Right lobe of liver (tissue), 6 donors: ENCODE data around the gene AFF2. TPM values are rescaled to one million over a fixed set of nuclear protein-coding genes. Genes with fewer than 3 reads are reported as not detected.

ENCODE experiments used
- ATAC-seq, 4 donors: fragments of 200-7000 bp; cut with Tn5 transposase; one replicate each; pipeline ENCODE4 v1.9.1; 2020; ENCODE audit warnings: mild to moderate bottlenecking in 4 of 4, moderate library complexity in 4 of 4
- DNase-seq, 3 donors: peaks; one replicate each; pipeline ENCODE4 v3.0.0-alpha.2; 2020
- H3K27ac ChIP-seq, 3 donors: fragments of 200-600 bp; one replicate each; pipeline ENCODE4 v1.8.0; 2022
- H3K27me3 ChIP-seq, 2 donors: fragments of 200-600 bp; one replicate each; pipeline ENCODE4 v1.8.0; 2022
- H3K36me3 ChIP-seq, 4 donors: fragments of 200-600 bp; sonication (generic) in 1 of 4; one replicate each; pipeline versions ENCODE4 v1.5.1 to v1.8.0; 2017 to 2022; ENCODE audit warnings: control low read depth in 1 of 4
- H3K4me1 ChIP-seq, 4 donors: fragments of 200-600 bp; sonication (generic) in 1 of 4; one replicate each; pipeline versions ENCODE4 v1.5.1 to v1.8.0; 2017 to 2022; ENCODE audit warnings: control low read depth in 1 of 4
- H3K4me3 ChIP-seq, 3 donors: fragments of 200-600 bp; one replicate each; pipeline ENCODE4 v1.8.0; 2022
- H3K9me3 ChIP-seq, 4 donors: fragments of 200-600 bp; sonication (generic) in 1 of 4; one replicate each; pipeline versions ENCODE4 v1.5.1 to v1.8.0; 2017 to 2022; ENCODE audit warnings: control low read depth in 1 of 4
- POLR2A ChIP-seq: fragments of 450-650 bp; IDR thresholded peaks from one replicate; pipeline ENCODE4 v1.6.1; 2017; ENCODE audit warnings: antibody characterized with exemption, mild to moderate bottlenecking
- WGBS: methylation state at CpG from one replicate; pipeline ENCODE4 v1.1.6; 2018; ENCODE audit warnings: low coverage, low lambda C conversion rate; ENCODE audit not compliant: insufficient coverage; ENCODE audit errors: missing lambda C conversion rate; 5-methylcytosine and 5-hydroxymethylcytosine counted together
- intact Hi-C, 2 donors: fragments of 100-400 bp; cut with DNase I; formaldehyde crosslinking; loops; one replicate each; pipeline versions ENCODE4 v1.11.2 to v1.14.1; 2022
- total RNA-seq, 6 experiments: library from RNA; depleted of rRNA in 2 of 6; stranded (reverse); fragments of >200 nt in 2 of 6; fragmentation: NEBNext Ultra II Directional in 3 of 6; extraction: Animal tissue kit (Norgen Biotek cat#: 25700) in 3 of 6; gene quantifications; one replicate each; pipeline versions ENCODE4 v1.1.0 to v1.2.4, GENCODE V29; 2016 to 2023
- TF ChIP-seq, protein P1 (sequence below), 4 donors: fragments of 200-600 bp in 3 of 4; fragments of 450-650 bp in 1 of 4; IDR thresholded peaks; one replicate each; pipeline versions ENCODE4 v1.5.1 to v1.8.0; 2016 to 2022; ENCODE audit warnings: antibody characterized with exemption in 4 of 4, mild to moderate bottlenecking in 2 of 4
- donor health status: DM: no; HTN: yes; CAD: no.
- donor health status: DM: no; HTN: no; CAD: no.
- donor health status: DM: no; HTN: no; CAD: no.
- donor health status: DM: no; HTN: yes; CAD: no.
- donor health status: DM: no; HTN: yes; CAD: no.

The AFF2 gene
- total RNA-seq, 6 experiments from 2014 or later, result 0.06 to 1.9 (median 0.15) TPM

GRCh38 chrX:148804579-148805355 is 304.4 kb downstream of the AFF2 start:
- Histone ChIP-seq H3K27ac (no peak overlapping the region), H3K36me3 (no peaks in the 10 kb centered on the region), H3K4me1 (no peaks in the 10 kb centered on the region), H3K4me3 (no peak overlapping the region), H3K9me3 (no peaks in the 10 kb centered on the region), H3K27me3 (no peaks in the 10 kb centered on the region)
- WGBS, result 27% methylated on average over 8 of the region's 8 CpGs
- ATAC-seq, result peak; percentile 26 to 74 (median 49)
- intact Hi-C loops, result no loop called here
- no peak for DNase-seq
- no peak for TF ChIP-seq POLR2A
- TF ChIP-seq, protein P1, sequence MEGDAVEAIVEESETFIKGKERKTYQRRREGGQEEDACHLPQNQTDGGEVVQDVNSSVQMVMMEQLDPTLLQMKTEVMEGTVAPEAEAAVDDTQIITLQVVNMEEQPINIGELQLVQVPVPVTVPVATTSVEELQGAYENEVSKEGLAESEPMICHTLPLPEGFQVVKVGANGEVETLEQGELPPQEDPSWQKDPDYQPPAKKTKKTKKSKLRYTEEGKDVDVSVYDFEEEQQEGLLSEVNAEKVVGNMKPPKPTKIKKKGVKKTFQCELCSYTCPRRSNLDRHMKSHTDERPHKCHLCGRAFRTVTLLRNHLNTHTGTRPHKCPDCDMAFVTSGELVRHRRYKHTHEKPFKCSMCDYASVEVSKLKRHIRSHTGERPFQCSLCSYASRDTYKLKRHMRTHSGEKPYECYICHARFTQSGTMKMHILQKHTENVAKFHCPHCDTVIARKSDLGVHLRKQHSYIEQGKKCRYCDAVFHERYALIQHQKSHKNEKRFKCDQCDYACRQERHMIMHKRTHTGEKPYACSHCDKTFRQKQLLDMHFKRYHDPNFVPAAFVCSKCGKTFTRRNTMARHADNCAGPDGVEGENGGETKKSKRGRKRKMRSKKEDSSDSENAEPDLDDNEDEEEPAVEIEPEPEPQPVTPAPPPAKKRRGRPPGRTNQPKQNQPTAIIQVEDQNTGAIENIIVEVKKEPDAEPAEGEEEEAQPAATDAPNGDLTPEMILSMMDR (IDR thresholded peaks at IDR 0.05), result no peak

GRCh38 chrX:148806145-148806870 is 305.9 kb downstream of the AFF2 start:
- Histone ChIP-seq H3K4me1 (no peaks in the 10 kb centered on the region), H3K27ac (no peak overlapping the region), H3K36me3 (no peaks in the 10 kb centered on the region), H3K4me3 (no peak overlapping the region), H3K9me3 (no peaks in the 10 kb centered on the region), H3K27me3 (no peaks in the 10 kb centered on the region)
- ATAC-seq (no peak), DNase-seq (no peak)
- WGBS, result 67% methylated on average over 13 of the region's 17 CpGs
- intact Hi-C loops, result no loop called here
- TF ChIP-seq, protein P1 (IDR thresholded peaks at IDR 0.05), result no peak
- TF ChIP-seq POLR2A, result no peak

DNA sequence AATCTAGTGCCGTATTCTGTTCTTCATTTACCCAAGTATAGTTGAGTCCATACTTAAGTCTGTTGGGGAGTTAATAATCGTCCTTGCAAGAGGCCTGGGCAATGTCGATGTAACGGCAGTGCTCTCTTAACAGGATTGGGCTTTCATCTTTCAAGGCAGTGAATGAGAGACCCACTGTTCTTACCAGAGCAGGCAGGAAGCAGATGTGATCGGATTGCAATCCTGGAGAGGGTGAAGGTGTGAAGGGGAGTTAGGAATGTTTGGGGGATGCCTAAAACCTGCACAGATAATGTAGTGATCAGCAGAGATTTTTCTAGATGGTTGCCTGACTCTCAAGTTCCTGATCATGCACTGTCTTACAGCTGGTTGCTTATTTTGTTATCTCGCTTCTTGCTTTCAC is 308.4 kb downstream of the AFF2 start:
- TF ChIP-seq, protein P1 (IDR thresholded peaks at IDR 0.05), result no peak
- no peak for TF ChIP-seq POLR2A
- no peak overlapping the region for H3K4me3 ChIP-seq
- no peak for DNase-seq
- ATAC-seq, result no peak
- no peaks in the 10 kb centered on the region for H3K36me3 ChIP-seq
- H3K27me3 ChIP-seq, result no peaks in the 10 kb centered on the region
- intact Hi-C loops, result no loop called here
- no peaks in the 10 kb centered on the region for H3K4me1 ChIP-seq
- H3K27ac ChIP-seq, result no peak overlapping the region
- WGBS, result 28% methylated on average over 3 of the region's 6 CpGs
- no peaks in the 10 kb centered on the region for H3K9me3 ChIP-seq

GRCh38 chrX:148811236-148811635 is 310.8 kb downstream of the AFF2 start:
- ATAC-seq, result no peak
- no peak for TF ChIP-seq POLR2A
- TF ChIP-seq, protein P1 (IDR thresholded peaks at IDR 0.05), result no peak
- no peaks in the 10 kb centered on the region for H3K27me3 ChIP-seq
- H3K9me3 ChIP-seq, result no peaks in the 10 kb centered on the region
- 43% methylated on average over 5 of the region's 5 CpGs for WGBS
- H3K36me3 ChIP-seq, result no peaks in the 10 kb centered on the region
- no peak overlapping the region for H3K4me3 ChIP-seq
- no peak for DNase-seq
- H3K4me1 ChIP-seq, result no peaks in the 10 kb centered on the region
- intact Hi-C loops, result no loop called here
- H3K27ac ChIP-seq, result no peak overlapping the region
